IPS-15b (cell line): ENCODE measurements around the gene ADCY1.

Experiments
- H3K27me3 ChIP-seq: one replicate; pipeline ENCODE4 v1.6.1; 2013; ENCODE audit warnings: low read length; ENCODE audit not compliant: control insufficient read depth, insufficient read depth
- H3K36me3 ChIP-seq: one replicate; pipeline ENCODE4 v1.6.1; 2013; ENCODE audit warnings: low read length; ENCODE audit not compliant: control insufficient read depth, insufficient read depth
- H3K4me1 ChIP-seq: one replicate; pipeline ENCODE4 v1.6.1; 2013; ENCODE audit warnings: mild to moderate bottlenecking, low read length; ENCODE audit not compliant: control insufficient read depth, insufficient read depth
- H3K4me3 ChIP-seq: one replicate; pipeline ENCODE4 v1.5.1; 2013; ENCODE audit warnings: low read depth, low read length
- H3K9ac ChIP-seq: one replicate; pipeline ENCODE4 v1.6.1; 2013; ENCODE audit warnings: low read depth, mild to moderate bottlenecking, low read length
- H3K9me3 ChIP-seq: one replicate; pipeline ENCODE4 v1.6.1; 2013; ENCODE audit warnings: mild to moderate bottlenecking, low read length; ENCODE audit not compliant: control insufficient read depth, insufficient read depth

ADCY1 gene

DNA sequence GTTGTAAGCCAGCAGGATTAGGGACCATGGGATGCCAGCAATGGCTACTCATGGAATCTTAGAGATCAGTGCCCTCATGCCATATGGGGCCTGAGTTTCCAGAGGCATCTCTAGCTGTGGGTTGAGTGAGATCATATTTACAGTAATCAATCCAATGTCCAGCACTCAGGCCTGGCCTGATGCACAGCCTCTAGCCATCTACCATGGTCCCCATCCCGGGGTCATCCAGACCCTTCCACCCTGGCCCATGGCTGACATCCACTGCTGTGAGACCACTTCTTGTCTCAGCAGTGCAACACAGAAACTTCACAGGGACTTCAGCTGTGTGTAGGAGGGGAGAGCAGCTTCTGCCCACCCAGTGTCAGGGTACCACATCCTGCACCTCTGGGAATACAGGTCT, 6.5 kb upstream of the ADCY1 start:
- H3K36me3 ChIP-seq = no peaks in the 10 kb centered on the region
- no peaks in the 10 kb centered on the region for H3K9me3 ChIP-seq
- no peak overlapping the region for H3K9ac ChIP-seq
- H3K27me3 ChIP-seq = peaks cover 17% of the 10 kb centered on the region
- peaks cover 21% of the 10 kb centered on the region for H3K4me1 ChIP-seq
- H3K4me3 ChIP-seq = no peak overlapping the region

DNA sequence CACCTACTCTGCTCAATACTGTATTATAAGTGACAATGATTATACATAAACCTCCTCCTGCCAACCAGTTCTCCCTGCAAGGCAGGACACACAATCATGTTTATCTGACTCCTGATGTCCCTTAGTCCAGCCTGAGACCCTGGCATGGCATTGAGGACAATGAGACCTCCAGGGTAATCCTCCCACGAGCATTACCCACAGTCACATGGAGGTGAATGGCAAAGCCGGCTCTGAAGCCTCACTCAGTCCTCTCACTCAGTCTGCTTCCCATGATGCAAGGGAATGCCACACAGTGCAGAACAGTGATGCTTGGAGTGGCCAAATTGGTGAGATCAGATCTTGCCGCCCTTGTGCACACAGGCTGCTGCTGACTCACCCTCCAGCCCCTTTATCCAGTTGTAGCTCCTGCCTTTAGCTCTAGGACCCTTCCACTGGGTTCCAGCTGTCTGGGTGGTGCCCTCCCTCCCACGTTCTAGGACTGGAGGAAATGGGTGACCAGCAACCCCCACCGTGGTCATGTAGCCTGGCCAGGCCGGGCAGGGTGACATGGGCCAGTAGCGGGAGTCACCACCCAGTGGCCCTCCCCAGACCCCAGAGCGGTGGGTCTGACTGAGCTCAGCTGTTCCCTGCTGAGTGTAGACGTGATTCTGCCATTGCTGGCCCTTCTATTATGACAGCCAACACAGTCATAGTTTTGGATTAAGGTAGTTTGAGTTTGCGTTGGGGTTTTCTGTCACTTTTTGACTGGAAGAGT, 5.5 kb upstream of the ADCY1 start:
- no peaks in the 10 kb centered on the region for H3K9me3 ChIP-seq
- H3K4me1 ChIP-seq = peaks cover 14% of the 10 kb centered on the region
- H3K27me3 ChIP-seq = peaks cover 27% of the 10 kb centered on the region
- H3K36me3 ChIP-seq = no peaks in the 10 kb centered on the region
- no peak overlapping the region for H3K9ac ChIP-seq
- H3K4me3 ChIP-seq = no peak overlapping the region

DNA sequence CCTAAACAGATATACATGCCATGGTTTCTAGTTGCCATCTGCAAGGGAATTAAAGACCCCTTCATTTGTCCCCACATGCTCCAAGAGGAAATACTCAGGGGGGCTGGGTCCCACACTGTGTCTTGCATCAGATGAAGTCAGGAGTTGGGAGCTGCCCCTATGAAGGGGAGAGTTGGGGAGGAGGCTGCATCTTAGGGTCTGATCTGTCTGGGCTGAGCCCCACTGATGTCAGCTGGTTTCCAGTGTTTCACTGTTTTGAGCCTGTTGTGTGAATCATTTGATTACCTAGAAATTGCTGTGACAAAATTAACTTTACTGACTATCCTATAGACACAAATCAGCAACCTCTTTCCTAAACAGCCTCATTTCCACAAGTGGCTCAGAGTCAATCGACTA, 4.9 kb upstream of the ADCY1 start:
- Histone ChIP-seq H3K27me3 (peaks cover 27% of the 10 kb centered on the region), H3K9me3 (no peaks in the 10 kb centered on the region), H3K4me1 (peaks cover 8% of the 10 kb centered on the region), H3K36me3 (no peaks in the 10 kb centered on the region), H3K4me3 (no peak overlapping the region), H3K9ac (no peak overlapping the region)

DNA sequence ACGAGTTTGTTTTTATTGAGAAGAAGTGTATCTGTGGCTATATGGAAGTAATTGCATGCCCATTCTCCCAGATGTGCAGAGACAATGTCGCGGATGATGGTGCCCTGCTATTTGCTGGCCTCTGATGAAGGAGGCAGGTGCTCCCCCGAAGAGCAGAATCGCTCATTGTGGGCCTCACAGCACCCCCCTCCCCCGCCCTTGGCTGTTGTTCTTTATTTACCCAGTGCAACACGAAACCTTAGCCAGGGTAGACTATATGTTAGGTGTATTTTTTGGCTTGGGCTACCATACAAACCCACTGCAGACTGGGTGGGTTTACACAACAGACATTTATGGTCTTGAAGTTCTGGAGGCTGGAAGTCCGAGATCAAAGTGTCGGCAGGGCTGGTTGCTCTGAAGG, 3.4 kb upstream of the ADCY1 start:
- no peak overlapping the region for H3K4me3 ChIP-seq
- H3K27me3 ChIP-seq = peaks cover 40% of the 10 kb centered on the region
- H3K9me3 ChIP-seq = no peaks in the 10 kb centered on the region
- H3K36me3 ChIP-seq = no peaks in the 10 kb centered on the region
- peaks cover 2% of the 10 kb centered on the region for H3K4me1 ChIP-seq
- H3K9ac ChIP-seq = no peak overlapping the region

DNA sequence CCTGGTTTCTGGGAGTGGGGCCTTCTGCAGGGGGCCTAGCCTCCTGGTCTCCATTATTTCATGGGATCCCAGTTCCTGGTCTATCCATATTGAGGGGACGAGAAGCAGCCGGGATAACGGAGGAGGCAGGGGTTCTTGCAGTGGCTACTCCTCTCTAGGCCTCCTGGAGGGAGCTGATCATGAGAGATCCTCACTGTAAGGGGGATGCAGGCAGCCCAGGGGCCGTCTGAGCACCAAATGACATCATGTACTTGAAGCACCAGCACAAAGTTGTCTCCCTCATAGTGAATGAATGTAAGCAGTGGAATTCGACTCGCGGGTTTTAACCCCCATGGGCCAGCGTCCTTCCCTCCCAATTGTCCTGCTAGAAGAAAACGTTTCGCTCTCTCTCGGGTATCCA, 964 bp upstream of the ADCY1 start:
- H3K36me3 ChIP-seq = no peaks in the 10 kb centered on the region
- peaks cover 9% of the 10 kb centered on the region for H3K4me1 ChIP-seq
- H3K27me3 ChIP-seq = peaks cover 48% of the 10 kb centered on the region
- no peak overlapping the region for H3K9ac ChIP-seq
- peak overlapping the region; percentile 67 for H3K4me3 ChIP-seq
- no peaks in the 10 kb centered on the region for H3K9me3 ChIP-seq

DNA sequence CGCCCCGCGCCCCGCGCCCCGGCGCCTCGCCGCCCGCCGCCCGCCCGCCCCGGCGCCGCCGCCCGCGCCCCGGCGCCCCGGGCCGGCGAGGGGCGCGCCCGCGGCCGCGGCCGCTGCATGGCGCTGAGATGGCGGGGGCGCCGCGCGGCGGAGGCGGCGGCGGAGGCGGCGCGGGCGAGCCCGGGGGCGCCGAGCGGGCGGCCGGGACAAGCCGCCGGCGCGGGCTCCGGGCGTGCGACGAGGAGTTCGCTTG, 174 bp downstream of the ADCY1 start:
- H3K4me3 ChIP-seq = peak overlapping the region; percentile 77
- peaks cover 14% of the 10 kb centered on the region for H3K4me1 ChIP-seq
- no peaks in the 10 kb centered on the region for H3K36me3 ChIP-seq
- peaks cover 48% of the 10 kb centered on the region for H3K27me3 ChIP-seq
- no peaks in the 10 kb centered on the region for H3K9me3 ChIP-seq
- peak overlapping the region; percentile 76 for H3K9ac ChIP-seq

DNA sequence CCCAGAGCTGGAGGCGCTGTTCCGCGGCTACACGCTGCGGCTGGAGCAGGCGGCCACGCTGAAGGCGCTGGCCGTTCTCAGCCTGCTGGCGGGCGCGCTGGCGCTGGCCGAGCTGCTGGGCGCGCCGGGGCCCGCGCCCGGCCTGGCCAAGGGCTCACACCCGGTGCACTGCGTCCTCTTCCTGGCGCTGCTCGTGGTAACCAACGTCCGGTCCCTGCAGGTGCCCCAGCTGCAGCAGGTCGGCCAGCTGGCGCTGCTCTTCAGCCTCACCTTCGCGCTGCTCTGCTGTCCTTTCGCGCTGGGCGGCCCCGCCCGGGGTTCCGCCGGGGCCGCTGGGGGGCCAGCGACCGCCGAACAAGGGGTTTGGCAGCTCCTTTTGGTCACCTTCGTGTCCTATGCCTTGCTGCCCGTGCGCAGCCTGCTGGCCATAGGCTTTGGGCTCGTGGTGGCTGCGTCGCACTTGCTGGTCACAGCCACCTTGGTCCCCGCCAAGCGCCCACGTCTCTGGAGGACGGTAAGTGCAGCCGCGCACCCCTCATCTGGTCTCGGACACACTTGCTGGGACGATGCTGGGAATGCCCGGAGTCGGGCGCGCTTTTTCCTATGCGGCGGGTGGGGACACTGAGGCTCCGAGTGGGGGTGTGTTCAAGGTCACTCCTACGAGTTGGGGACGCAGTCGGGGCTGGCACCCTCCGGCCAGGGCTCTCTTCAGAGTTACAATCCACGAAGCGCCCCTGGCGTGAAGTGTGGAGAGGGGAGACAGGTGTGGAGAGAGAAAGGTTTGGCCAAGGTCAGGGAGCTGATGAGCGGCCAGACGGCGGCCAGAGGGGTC, 717 bp downstream of the ADCY1 start:
- H3K4me1 ChIP-seq = peaks cover 18% of the 10 kb centered on the region
- peak overlapping the region; percentile 76 for H3K9ac ChIP-seq
- H3K4me3 ChIP-seq = peak overlapping the region; percentile 77
- no peaks in the 10 kb centered on the region for H3K36me3 ChIP-seq
- no peaks in the 10 kb centered on the region for H3K9me3 ChIP-seq
- peaks cover 48% of the 10 kb centered on the region for H3K27me3 ChIP-seq

DNA sequence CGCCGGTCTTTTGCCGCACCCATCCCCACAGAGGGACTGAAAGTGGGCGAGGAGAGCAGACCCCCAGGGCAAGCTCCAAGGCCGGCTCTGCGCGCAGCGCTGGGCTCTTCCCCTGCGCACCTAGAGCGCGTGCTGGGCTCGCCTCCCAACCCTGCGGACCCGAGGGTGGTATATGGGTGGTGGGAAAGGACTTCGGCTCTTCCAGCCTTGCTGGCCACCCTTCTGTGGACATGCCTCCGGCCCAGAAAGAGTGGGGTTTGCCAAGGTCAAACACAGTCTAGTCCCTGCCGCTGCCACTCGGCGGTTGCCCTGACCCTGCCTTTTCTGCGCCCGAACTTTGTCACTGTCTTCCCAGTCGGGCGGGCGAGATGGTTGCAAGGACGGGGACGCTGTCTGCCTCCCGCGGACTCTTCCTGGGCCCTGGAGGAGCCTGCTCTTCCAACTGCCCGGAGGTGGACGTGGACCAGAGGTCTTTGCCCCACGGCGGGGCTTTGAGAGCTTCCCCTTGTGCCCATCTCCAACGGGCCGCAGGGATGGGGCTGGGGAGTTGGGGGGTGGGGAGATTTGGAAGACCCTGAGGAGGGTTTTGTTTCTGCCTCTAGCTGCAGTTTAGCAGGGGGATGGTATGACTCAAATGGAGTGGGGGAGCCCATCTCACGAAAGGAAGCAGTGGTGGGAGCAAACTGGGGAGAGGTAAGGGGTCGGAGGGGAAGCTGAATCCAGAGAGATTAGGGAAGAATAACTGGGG, 1.5 kb downstream of the ADCY1 start:
- peaks cover 18% of the 10 kb centered on the region for H3K4me1 ChIP-seq
- peaks cover 48% of the 10 kb centered on the region for H3K27me3 ChIP-seq
- H3K4me3 ChIP-seq = peak overlapping the region; percentile 77
- H3K9me3 ChIP-seq = no peaks in the 10 kb centered on the region
- peak overlapping the region; percentile 76 for H3K9ac ChIP-seq
- no peaks in the 10 kb centered on the region for H3K36me3 ChIP-seq

GRCh38 chr7:45576249-45576929, 2.2 kb downstream of the ADCY1 start:
- Histone ChIP-seq H3K27me3 (peaks cover 44% of the 10 kb centered on the region), H3K9me3 (no peaks in the 10 kb centered on the region), H3K4me1 (peaks cover 18% of the 10 kb centered on the region), H3K4me3 (peak overlapping the region; percentile 77), H3K9ac (no peak overlapping the region), H3K36me3 (no peaks in the 10 kb centered on the region)

DNA sequence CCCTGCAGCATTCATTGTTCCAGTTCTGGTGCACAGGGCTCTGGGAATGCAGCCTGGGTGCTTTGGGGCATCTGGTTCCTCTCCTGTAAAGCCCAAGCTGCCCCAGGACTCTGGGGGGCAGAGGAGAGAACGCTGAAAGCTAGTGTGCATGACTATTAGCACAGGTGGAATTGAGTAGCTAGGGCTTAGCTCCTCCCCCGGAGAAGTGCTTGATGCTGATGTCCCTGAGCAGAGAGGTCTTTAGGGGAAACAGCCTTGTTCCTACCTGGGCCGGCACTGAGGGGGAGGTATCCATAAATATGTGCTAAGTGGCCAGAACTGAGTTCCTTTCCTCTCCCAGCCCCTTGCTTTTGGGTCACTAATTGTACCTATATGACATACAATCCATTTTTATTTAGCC, 3.9 kb downstream of the ADCY1 start:
- Histone ChIP-seq H3K36me3 (no peaks in the 10 kb centered on the region), H3K4me3 (no peak overlapping the region), H3K27me3 (peaks cover 28% of the 10 kb centered on the region), H3K9ac (no peak overlapping the region), H3K9me3 (no peaks in the 10 kb centered on the region), H3K4me1 (peaks cover 28% of the 10 kb centered on the region)

- peaks cover 24% of the 10 kb centered on the region for H3K27me3 ChIP-seq
- no peaks in the 10 kb centered on the region for H3K36me3 ChIP-seq
- H3K9ac ChIP-seq = no peak overlapping the region
- H3K9me3 ChIP-seq = no peaks in the 10 kb centered on the region
- H3K4me1 ChIP-seq = peaks cover 31% of the 10 kb centered on the region
- H3K4me3 ChIP-seq = no peak overlapping the region
These were observed 4.3 kb downstream of the ADCY1 start for GRCh38 chr7:45578467-45578866.
